ENCODE measurements around the gene RBM5.

DNA sequence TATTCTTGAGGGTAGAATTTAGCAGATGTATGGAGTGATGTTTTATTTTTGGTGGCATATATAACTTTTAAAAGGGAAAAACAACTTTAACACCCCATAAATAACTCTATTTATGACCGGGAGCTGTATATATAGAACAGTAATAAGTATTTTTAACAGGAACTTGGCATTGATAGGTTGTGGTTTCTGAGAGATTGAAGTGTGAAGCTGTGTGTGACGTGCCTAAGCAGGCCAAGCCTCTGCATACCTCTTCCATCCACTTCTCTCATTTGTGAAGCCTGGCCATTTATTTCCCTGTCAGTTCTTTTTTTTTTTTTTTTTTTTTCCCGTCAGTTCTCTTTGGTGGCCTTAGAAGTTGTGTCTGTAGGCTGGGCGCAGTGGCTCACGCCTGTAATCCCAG, 23.0 kb downstream of the RBM5 start:
- TF ChIP-seq SP1 (IDR thresholded peaks at IDR 0.05) (no peak), BHLHE40 (IDR thresholded peaks at IDR 0.05; ENCODE audit: borderline replicate concordance) (no peak), L3MBTL2 (conservative IDR thresholded peaks at IDR 0.05) (no peak), FOXA1 (IDR thresholded peaks at IDR 0.05) (no peak), TARDBP (IDR thresholded peaks at IDR 0.05) (no peak), HDGF (IDR thresholded peaks at IDR 0.05; ENCODE audit: borderline replicate concordance) (no peak), FOXM1 (IDR thresholded peaks at IDR 0.05; ENCODE audit: borderline replicate concordance) (no peak), ARNT (IDR thresholded peaks at IDR 0.05) (no peak), NFRKB (IDR thresholded peaks at IDR 0.05) (no peak), SUZ12 (IDR thresholded peaks at IDR 0.05) (no peak)
- TF ChIP-seq, protein P1, sequence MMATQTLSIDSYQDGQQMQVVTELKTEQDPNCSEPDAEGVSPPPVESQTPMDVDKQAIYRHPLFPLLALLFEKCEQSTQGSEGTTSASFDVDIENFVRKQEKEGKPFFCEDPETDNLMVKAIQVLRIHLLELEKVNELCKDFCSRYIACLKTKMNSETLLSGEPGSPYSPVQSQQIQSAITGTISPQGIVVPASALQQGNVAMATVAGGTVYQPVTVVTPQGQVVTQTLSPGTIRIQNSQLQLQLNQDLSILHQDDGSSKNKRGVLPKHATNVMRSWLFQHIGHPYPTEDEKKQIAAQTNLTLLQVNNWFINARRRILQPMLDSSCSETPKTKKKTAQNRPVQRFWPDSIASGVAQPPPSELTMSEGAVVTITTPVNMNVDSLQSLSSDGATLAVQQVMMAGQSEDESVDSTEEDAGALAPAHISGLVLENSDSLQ (IDR thresholded peaks at IDR 0.05) = no peak

Measured in HEK293T (cell line).